Choroid plexus epithelial cell (primary cell): ENCODE data around the gene SSBP1.

Source experiments
- DNase-seq: peaks from one replicate; pipeline ENCODE4 v3.0.0-alpha.2; 2010; ENCODE audit warnings: low read depth
- H3K4me3 ChIP-seq: 2 replicates; pipeline ENCODE4 v1.5.1; 2011; ENCODE audit warnings: low read depth, mild to moderate bottlenecking, control low read depth, low read length, moderate library complexity
- CTCF ChIP-seq: conservative IDR thresholded peaks from 2 replicates; pipeline ENCODE4 v1.5.1; 2011; ENCODE audit warnings: low read depth, mild to moderate bottlenecking, control low read depth, inconsistent platforms, low read length, moderate library complexity

The SSBP1 gene

GRCh38 chr7:141702047-141702567 lies 36.1 kb upstream of the SSBP1 start, which contains the start of gene DENND11:
Gene DENND11, minus strand, starts transcription at chr7:141702166. Its CDS starts 13 bp downstream, at chr7:141702153.
- DNase-seq: peak; percentile 23
- no peak for TF ChIP-seq CTCF
- peak within 1 kb of the TSS; percentile 68 for H3K4me3 ChIP-seq

DNA sequence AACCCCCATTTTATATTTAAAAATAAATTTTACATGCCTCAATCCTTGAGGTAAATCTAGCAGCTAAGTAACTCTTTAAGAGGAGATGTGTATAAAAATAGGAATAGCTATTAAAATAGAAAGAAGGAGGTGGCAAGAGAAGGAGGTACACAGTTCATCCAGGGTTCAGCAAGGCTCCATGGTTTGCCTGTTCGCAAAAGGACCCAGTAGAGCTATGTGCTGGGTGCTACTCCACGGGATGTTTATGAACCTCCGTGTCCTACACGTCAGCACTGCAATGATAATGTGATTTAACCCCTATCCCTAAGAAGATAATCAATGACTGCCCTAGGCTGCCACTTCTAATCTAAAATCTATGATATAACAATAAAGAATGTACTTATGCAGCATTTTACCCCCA lies 35.3 kb upstream of the SSBP1 start:
- DNase-seq: no peak
- H3K4me3 ChIP-seq: no peak overlapping the region
- no peak for TF ChIP-seq CTCF

GRCh38 chr7:141704112-141704511 lies 34.0 kb upstream of the SSBP1 start:
- H3K4me3 ChIP-seq: no peak overlapping the region

GRCh38 chr7:141704741-141705140 lies 33.4 kb upstream of the SSBP1 start:
- H3K4me3 ChIP-seq: no peak overlapping the region
- DNase-seq: no peak
- no peak for TF ChIP-seq CTCF

More at GRCh38 chr7:141704112-141704511, 34.0 kb upstream of the SSBP1 start:
- no peak for DNase-seq
- TF ChIP-seq CTCF: no peak

DNA sequence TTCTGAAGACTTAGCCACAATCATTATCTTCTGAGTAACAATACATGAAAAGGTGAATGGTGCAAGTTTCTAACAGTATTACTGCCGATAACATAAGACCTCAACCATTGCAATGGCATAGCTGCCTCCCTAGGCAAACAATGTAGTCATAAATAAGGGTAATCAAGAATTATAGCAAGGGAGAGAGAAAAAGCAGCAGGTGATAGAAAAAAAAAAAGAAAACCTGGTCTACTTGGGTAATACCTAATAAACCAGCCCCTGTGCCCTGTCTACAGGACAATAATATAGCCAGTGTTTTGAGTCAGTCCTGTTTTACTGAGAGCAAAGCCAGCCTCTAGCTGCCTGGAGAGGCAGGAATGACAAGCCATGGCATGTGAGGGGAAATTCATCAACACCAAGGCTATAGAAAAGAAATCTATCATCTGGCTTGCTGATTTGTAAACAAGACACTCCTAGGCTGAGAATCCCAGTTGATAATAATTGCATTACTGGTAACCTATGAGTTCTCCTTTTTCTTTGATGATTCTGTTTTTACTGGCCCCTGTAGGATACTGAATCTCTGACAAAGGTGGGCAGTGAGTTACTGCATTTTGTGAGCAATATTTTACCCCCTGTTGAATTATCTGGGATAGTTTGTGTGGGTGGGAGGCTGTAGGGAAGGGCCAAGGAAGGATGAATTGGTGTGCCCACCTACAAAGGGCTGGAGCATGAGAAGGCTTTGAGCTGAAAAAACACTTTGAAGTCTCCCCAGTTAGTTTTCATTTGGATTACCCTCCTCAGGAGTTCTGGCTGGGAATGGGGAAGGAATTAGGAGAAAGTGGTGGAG lies 31.7 kb upstream of the SSBP1 start:
- no peak overlapping the region for H3K4me3 ChIP-seq
- no peak for TF ChIP-seq CTCF
- no peak for DNase-seq

- no peak for DNase-seq
- no peak for TF ChIP-seq CTCF
- H3K4me3 ChIP-seq: no peak within 1 kb of the TSS
Measured at GRCh38 chr7:141708351-141708750, 29.8 kb upstream of the SSBP1 start, which contains the start of gene WEE2. Gene WEE2, plus strand, starts transcription at chr7:141708353. Its CDS starts 406 bp downstream, at chr7:141708759.
